ENCODE results near the gene MBOAT2.

The MBOAT2 gene

DNA sequence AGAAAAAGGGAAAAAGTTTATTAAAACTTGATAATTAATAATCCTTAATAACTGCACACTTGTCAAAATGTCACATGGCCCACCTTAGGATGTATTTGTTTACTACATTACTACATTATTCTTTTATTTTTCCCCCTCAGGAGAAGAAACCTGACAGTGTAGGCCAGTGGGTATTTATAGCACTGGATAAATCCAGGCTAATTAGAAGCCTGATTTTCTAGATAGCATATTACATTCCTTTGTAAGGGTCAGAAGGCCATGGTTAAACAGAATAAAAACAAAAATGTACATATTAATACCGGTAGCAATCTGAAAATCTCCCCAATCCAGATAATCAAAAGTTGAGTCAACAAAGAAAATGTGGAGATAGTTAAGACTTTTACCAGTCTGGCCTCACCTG lies 144.6 kb downstream of the MBOAT2 start:
- DNase-seq (ENCODE audit: low read depth in 2 of 2), result no peak

GRCh38 chr2:8858264-8858663 lies 145.2 kb downstream of the MBOAT2 start:
- DNase-seq (ENCODE audit: low read depth in 2 of 2), result no peak

GRCh38 chr2:8857709-8858108 lies 145.8 kb downstream of the MBOAT2 start:
- no peak for DNase-seq (ENCODE audit: low read depth in 2 of 2)

DNA sequence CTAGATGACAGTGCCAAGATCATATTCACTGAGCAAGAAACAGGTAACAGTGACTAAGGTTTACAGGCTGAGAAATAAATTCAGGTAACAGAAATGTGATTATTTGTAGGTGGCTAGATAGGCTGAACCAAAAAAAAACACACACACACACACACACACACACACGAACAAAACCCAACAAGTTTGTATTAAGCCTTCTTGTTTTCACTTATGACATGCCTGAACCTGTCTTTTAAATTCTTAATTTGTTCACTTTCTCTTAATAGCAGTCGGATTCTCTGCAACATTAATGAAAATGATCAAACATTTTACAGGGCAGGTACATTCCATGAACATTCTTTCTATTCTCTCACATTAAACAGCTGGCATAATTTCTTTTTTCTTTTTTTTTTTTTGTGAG lies 147.3 kb downstream of the MBOAT2 start:
- DNase-seq (ENCODE audit: low read depth in 2 of 2), result no peak

GRCh38 chr2:8855010-8855409 lies 148.5 kb downstream of the MBOAT2 start:
- DNase-seq (ENCODE audit: low read depth in 2 of 2), result no peak

DNA sequence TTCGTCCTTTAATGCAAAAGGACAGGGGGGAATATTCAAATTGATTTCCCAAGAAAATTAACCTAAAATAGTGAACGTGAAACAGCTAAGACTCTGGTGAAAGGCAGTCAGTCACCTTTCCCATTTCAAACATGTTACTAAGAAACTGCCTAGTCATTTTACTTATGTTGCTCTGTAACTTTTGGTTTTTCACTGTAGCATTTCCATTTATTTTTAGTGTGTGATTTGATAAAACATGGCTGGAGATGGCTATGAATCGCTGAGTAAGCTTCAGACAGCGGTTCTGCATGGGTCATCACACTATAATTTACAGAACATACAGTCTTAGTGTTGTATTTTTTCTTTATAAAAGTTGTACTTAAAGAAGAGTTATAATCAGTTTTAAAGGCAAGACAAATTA lies 150.1 kb downstream of the MBOAT2 start:
- DNase-seq (ENCODE audit: low read depth in 2 of 2), result no peak

- no peak for DNase-seq (ENCODE audit: low read depth in 2 of 2)
Measured at GRCh38 chr2:8851811-8852560, 151.5 kb downstream of the MBOAT2 start.

GRCh38 chr2:8850845-8851487 lies 152.5 kb downstream of the MBOAT2 start:
- no peak for DNase-seq (ENCODE audit: low read depth in 2 of 2)

DNA sequence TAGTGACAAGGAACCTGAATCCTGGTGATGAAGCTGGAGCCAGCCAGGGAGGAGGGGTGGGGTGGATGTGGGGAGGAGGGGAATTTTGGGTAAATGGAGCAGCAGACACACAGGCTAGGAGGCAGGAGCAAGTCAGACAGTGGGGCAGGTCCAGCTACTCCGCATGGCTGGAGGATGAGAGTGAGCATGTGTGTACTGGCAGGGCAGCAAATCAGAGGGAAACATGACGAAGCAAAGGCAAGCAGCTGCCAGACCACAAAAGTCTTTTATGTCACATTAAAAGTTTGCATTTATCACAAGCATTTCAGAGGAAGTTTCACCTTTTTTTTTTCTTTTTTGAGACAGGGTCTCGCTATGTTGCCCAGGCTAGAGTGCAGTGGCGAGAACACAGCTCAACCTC lies 154.2 kb downstream of the MBOAT2 start:
- DNase-seq (ENCODE audit: low read depth in 2 of 2), result no peak

GRCh38 chr2:8848328-8849100 lies 155.0 kb downstream of the MBOAT2 start:
- no peak for DNase-seq (ENCODE audit: low read depth in 2 of 2)

DNA sequence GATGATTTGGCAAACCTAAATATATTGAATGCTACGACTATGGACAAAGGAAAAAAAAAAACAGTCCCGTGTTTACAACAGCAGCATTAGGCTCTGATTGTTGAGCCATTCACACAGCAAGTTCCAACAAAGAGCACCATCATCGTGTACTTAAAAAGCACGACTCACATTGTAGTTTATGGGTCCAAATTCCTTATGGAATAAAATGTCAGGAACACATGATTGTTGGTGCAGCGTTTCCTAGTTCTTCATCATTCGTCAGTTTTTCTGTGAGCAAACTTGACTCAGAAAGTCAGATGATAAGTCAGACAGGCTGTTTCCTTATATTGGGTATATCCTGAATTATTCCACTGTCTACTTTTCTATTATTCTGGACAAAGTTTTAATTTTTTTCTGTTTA lies 156.1 kb downstream of the MBOAT2 start:
- DNase-seq (ENCODE audit: low read depth in 2 of 2), result no peak

DNA sequence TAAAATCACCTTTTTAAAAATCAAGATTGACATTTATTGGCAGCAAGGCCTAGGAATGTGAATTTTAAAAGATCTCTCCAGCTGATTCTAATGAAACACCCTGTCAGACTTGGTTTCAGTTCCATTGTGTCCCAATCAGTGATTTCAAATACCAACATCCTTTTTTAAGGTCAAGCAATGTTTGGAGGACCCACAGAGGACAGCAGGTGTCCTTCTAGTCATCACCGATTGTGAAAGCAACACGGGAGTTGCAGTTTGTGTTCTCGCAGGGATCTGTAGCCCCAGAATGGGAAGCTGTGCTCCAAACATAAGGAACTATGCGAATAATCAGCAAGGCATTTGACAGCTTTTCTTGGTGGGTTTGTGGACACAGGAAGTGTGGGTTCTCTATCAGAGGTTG lies 161.6 kb downstream of the MBOAT2 start:
- DNase-seq (ENCODE audit: low read depth in 2 of 2), result no peak

DNA sequence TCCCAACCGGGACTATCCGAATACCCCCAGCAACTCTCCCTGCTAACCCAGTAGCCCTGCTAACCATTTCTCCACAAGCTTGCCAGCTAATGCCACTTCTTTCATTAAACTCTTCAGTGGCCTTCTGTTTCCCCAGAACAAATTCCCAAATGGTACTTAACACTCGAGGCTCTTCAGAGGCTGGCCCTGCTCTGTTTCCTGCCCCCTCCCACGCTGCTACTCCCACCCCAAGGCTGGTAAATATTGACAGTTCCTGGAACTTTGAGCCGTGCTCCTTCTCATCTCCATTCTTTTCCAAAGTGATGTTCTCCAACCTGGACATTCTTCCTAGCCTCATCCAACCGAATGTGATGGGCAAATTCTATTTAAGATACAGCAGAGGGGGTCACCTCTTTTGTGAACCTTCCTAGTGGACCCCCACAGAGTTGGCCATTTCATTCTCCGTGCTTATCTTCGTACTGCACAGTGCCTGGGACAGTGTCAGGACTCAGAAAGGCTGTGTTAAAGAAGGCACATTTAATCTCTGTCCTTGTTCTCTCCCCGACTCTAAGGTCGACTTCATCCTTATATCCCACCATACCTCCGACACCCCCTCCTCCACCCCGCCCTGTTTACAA lies 162.9 kb downstream of the MBOAT2 start:
- DNase-seq (ENCODE audit: low read depth in 2 of 2), result no peak

DNA sequence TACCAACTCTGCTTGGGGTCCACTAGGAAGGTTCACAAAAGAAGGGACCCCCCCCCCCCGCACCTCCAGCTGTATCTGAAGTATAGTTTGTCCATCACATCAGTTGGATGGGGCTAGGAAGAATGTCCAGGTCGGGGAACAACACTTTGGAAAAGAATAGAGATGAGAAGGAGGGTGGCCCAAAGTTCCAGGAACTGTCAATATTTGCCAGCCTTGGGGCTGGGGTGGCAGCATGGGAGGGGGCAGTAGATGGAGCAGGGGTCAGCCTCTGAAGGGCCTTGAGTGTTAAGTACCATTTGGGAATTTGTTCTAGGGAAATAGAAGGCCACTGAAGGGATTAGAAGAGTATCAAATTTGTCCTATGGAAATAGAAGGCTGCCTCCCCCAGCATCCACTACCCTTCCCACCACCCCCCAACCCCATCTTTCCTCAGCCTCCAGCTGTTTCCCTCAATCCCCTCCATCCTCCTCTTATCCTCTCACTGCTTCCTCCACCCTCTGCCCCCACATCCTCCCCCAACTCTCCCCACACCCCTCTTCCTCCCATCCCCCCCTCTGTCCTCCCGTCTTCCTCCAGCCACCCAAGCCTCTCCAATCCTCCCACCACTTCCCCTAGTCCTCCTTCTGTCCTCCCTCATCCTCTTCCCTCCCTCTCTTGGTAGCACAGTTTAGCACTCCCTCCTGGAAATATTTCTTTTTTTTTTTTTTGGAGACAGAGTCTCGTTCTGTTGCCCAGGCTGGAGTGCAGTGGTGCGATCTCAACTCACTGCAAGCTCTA lies 164.1 kb downstream of the MBOAT2 start:
- DNase-seq (ENCODE audit: low read depth in 2 of 2), result no peak

DNA sequence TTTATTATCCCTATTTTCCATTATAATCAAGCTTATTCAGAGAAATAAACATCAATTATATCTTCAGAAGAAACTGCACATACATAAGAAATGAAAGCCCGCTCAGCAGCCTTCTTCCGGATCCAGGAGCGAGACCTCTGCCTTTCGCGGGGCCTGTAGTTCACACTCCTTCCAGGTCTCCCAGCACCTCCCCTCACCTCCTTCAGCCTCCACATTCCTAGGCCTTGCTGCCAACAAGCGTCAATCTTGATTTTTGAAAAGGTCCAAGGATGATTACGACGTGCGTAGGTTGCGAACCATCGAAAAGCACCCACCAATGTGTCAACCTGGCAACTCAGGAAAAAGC lies 165.7 kb downstream of the MBOAT2 start:
- DNase-seq (ENCODE audit: low read depth in 2 of 2), result no peak

DNA sequence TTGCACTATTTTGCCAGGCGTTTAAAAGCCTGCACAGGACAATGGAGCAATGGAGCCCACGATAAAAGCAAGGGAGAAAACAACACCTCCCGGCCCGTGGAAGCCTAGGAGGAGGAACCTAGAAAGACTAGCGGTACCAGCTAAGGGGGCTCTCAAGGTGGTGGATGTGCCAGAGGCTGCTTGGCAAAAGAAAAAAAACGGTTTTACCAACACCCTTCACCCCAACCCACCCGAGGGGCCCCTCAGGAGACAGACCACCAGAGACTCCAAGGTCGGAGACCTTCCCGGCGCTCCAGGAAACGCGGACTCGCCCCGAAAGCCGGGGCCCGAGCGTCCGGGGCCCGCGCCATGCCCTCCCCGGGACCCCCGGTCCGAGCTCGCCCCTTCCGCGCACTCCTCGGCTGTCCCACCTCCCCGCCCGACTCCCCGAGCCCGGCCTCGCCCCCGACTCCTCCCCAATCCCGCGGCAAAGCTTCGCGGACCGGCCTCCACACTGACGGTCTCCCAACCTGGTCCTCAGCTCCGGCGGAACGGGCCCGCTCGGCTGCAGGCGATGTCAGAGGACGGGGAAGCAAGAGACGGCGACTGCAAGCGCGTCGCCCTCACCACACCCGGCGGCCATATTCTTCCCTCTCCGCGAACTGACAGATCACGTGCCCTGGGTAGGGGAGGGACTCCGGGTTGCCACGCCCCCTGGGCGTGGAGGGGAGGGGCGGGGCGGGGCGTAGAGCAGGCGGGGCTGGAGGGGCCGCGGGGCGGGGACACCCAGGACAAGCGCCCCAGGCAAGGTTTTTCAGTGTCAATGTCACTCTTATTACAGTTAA lies 166.3 kb downstream of the MBOAT2 start, which contains the start of gene KIDINS220:
KIDINS220 (minus strand) TSS at position 643 of the 824 bp plus-strand sequence. CDS start 10,520 bp downstream, outside the sequence.
- peak; percentile 60 to 71 for DNase-seq (ENCODE audit: low read depth in 2 of 2)

- no peak for DNase-seq (ENCODE audit: low read depth in 2 of 2)
Measured at GRCh38 chr2:8835279-8835678, 168.2 kb downstream of the MBOAT2 start.

GRCh38 chr2:8833853-8834252 lies 169.6 kb downstream of the MBOAT2 start:
- DNase-seq (ENCODE audit: low read depth in 2 of 2), result no peak

- DNase-seq (ENCODE audit: low read depth in 2 of 2), result no peak
Measured at GRCh38 chr2:8831516-8831915, 172.0 kb downstream of the MBOAT2 start.

- DNase-seq (ENCODE audit: low read depth in 2 of 2), result no peak
Measured at GRCh38 chr2:8827729-8828128, 175.8 kb downstream of the MBOAT2 start.

DNA sequence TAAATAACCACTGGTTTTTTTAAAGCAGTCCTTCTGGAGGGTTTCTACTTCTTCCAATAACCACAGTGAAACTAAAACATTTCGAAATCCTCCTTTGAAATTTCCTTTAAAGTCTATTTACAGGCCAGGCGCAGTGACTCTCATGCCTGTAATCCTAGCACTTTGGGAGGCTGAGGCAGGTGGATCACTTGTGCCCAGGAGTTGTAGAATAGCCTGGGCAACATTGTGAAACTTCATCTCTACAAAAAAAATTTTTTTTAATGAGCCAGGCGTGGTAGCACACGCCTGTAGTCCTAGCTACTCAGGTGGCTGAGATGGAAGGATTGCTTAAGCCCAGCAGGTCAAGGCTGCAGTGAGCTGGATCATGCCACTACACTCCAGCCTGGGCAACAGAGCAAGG lies 181.3 kb downstream of the MBOAT2 start:
- DNase-seq (ENCODE audit: low read depth in 2 of 2), result no peak
